ENCODE data around the gene RAB4A. TPM values are rescaled to one million over a fixed set of nuclear protein-coding genes. Genes with fewer than 3 reads are reported as not detected.

RAB4A gene
- 28.1 and 39.3 TPM in 2 replicates for total RNA-seq

DNA sequence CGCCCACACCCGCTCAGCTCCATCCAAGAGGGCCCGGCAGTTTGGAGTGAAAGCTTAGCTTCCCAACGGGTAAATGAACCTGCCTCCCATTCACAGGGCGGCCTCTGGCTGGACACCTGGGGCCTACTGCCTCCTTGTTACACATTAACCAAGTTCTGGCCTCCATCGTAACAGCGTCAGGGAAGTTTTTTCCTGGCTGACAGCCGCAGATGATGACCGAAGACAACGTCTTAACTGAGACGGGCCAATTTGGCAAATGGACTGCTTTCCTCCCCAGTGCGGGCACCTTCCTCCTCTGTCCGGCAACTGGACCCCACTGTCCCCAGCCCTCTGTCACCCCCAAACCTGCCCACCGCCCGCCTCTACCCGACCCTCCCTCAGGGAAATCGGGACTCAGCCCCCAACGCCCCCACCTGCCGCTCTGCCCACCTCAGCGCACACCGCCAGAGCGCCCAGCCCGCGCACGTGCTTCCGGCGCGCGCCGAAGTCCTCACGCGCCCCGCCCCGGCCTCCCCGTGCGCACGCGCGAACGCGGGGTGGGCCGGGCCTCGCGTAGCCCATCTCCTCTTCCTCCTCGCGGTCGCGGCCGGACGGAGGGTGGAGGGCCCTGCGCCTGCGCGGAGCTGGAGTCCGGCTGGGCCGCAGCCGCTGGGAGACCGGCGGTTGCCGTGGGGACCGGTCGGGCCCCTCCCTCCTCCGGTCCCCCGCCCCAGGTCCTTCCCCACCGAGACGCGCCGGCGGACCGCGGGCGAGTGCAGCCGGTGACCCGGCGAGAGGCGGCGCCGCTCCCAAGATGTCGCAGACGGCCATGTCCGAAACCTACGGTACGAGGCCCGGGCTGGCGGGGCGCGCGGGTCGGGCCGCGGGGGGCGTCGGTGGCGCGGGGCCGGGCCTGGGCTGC lies at the start of gene RAB4A:
TSS of gene RAB4A (plus strand) at position 565 of the 901 bp plus-strand sequence. CDS start at position 794, 229 bp downstream.
- no peak for TF ChIP-seq CTCF (conservative IDR thresholded peaks at IDR 0.05; ENCODE audit: low read depth, low read length)
- no peak for DNase-seq (ENCODE audit: low read depth)
- peak within 1 kb of the TSS; percentile 74 for H3K4me3 ChIP-seq (ENCODE audit: low read depth, low read length)

GRCh38 chr1:229222081-229222480 lies 48.8 kb upstream of the RAB4A start:
- no peak for DNase-seq (ENCODE audit: low read depth)

GRCh38 chr1:229223498-229223897 lies 47.4 kb upstream of the RAB4A start:
- no peak for TF ChIP-seq CTCF (conservative IDR thresholded peaks at IDR 0.05; ENCODE audit: low read depth, low read length)
- DNase-seq (ENCODE audit: low read depth), result no peak
- H3K4me3 ChIP-seq (ENCODE audit: low read depth, low read length), result no peak overlapping the region

More at GRCh38 chr1:229222081-229222480, 48.8 kb upstream of the RAB4A start:
- TF ChIP-seq CTCF (conservative IDR thresholded peaks at IDR 0.05; ENCODE audit: low read depth, low read length), result no peak
- no peak overlapping the region for H3K4me3 ChIP-seq (ENCODE audit: low read depth, low read length)

- H3K4me3 ChIP-seq (ENCODE audit: low read depth, low read length), result no peak overlapping the region
- no peak for DNase-seq (ENCODE audit: low read depth)
- no peak for TF ChIP-seq CTCF (conservative IDR thresholded peaks at IDR 0.05; ENCODE audit: low read depth, low read length)
These were observed 46.6 kb upstream of the RAB4A start for GRCh38 chr1:229224308-229224707.

- no peak for DNase-seq (ENCODE audit: low read depth)
- no peak overlapping the region for H3K4me3 ChIP-seq (ENCODE audit: low read depth, low read length)
- no peak for TF ChIP-seq CTCF (conservative IDR thresholded peaks at IDR 0.05; ENCODE audit: low read depth, low read length)
These were observed 45.6 kb upstream of the RAB4A start for GRCh38 chr1:229225331-229225782.

DNA sequence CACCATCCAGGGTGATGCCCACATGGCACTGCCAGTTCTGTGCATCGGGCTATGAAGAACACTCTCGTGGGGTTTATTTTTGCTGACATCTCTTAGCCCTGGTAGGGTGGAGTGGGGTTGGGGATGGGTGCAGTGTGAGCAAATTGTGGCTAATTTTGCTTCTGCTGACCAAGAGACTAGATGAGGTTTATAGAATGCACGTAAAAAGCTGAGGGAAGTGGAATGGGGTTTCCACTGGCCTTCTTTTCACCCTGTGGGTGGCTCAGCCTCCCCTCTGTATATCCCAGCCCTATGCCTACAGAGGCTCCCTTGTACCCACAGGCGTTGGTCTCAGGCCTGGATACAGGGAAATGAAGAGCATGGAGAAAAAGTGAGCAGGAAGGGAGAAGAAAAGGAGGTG lies 44.1 kb upstream of the RAB4A start:
- DNase-seq (ENCODE audit: low read depth), result no peak
- H3K4me3 ChIP-seq (ENCODE audit: low read depth, low read length), result no peak overlapping the region
- TF ChIP-seq CTCF (conservative IDR thresholded peaks at IDR 0.05; ENCODE audit: low read depth, low read length), result no peak

Data from epithelial cell of proximal tubule (primary cell).